ENCODE data around the gene PGAM5.

- TF ChIP-seq CTCF (IDR thresholded peaks at IDR 0.05; ENCODE audit: low read depth, low read length, poor library complexity, severe bottlenecking) (no peak), EZH2phosphoT487 (IDR thresholded peaks at IDR 0.05; ENCODE audit: borderline replicate concordance, low read length) (no peak)
These were observed 20.9 kb downstream of the PGAM5 start for GRCh38 chr12:132731574-132731973.

Data from DOHH2 (cell line).